ENCODE measurements around the gene TMEM161A. TPM values are rescaled to one million over a fixed set of nuclear protein-coding genes. Genes with fewer than 3 reads are reported as not detected.

TMEM161A gene
- total and polyA plus RNA-seq, 2 of the 13 experiments (the other 11 are each of a cell fraction or from before 2014, with no cell fraction given): 25.9 to 31.4 TPM

DNA sequence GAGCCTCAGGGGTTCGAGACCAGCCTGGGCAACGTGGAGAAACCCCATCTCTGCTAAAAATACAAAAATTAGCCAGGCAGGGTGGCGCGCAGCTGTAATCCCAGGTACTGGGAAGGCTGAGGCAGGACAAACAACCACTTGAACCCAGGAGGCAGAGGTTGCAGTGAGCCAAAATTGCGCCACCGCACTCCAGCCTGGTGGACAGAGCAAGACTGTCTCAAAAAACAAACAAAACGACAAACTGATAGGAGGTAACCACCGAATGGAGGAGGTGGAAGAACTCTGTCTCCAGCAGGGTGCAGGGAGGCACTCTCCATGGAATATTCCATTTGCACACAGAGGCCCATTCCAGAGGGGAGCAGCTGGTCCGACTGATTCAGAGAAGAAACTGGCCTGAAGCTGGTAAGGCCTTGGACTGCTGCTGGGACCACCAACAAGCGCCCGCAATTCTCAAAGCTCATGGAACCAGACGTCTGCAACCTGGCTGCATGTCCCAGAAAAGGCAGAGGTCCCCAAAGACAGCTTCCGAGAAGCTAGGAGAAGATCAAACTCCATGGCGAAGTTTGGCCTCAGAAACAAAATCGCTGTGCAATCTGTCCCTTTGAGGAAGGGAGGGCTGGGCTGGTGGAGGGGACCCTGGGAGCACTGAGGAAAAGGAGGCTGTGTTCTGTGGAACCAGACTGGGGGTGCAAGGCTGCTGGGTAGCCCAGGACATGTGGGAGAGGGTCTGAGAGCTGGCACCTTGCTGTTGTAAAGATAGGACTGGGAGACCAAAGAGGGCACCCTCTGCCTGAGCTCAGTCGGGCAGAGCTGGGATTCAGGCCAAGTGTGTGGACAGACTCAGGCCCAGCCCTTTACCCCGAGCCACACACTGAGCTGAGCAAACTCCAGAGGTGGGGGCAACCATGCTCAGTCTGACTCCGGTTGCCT is 39.3 kb downstream of the TMEM161A start (continued):
- no peak for TF ChIP-seq POLR2AphosphoS2 (IDR thresholded peaks at IDR 0.05; ENCODE audit: low read depth, low read length)
- TF ChIP-seq, protein P1, sequence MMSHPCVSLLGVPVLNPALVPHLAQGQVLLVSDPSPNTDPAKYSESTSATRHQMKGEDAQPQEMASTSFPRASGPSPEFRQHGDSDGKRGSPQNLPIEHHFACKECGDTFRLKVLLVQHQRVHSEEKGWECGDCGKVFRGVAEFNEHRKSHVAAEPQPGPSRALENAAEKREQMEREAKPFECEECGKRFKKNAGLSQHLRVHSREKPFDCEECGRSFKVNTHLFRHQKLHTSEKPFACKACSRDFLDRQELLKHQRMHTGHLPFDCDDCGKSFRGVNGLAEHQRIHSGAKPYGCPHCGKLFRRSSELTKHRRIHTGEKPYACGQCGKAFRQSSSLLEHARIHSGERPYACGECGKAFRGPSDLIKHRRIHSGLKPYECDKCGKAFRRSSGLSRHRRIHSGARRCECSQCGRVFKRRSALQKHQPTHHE (CRISPR knock-in tag; IDR thresholded peaks at IDR 0.05; ENCODE audit: borderline replicate concordance): no peak
- TF ChIP-seq ZNF234 (CRISPR knock-in tag; conservative IDR thresholded peaks at IDR 0.05): 0 out of 2 replicates have a peak, but pooled peaks have one; percentile 20
- TF ChIP-seq POGZ (CRISPR knock-in tag; IDR thresholded peaks at IDR 0.05): peak; percentile 59
- no peak for TF ChIP-seq CENPT (CRISPR knock-in tag; IDR thresholded peaks at IDR 0.05; ENCODE audit: low read depth)
- no peak for TF ChIP-seq PHB2 (IDR thresholded peaks at IDR 0.05; ENCODE audit: partially characterized antibody)
- TF ChIP-seq PHF5A (CRISPR knock-in tag; IDR thresholded peaks at IDR 0.05; ENCODE audit: low read depth, unreplicated experiment): peak; percentile 59
- TF ChIP-seq, protein P2, sequence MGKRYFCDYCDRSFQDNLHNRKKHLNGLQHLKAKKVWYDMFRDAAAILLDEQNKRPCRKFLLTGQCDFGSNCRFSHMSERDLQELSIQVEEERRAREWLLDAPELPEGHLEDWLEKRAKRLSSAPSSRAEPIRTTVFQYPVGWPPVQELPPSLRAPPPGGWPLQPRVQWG (CRISPR knock-in tag; IDR thresholded peaks at IDR 0.05; ENCODE audit: borderline replicate concordance, low read depth): no peak
- TF ChIP-seq GABPB1 (CRISPR knock-in tag; IDR thresholded peaks at IDR 0.05): no peak
- no peak for TF ChIP-seq ZNF891 (CRISPR knock-in tag; IDR thresholded peaks at IDR 0.05)
- TF ChIP-seq, protein P3, sequence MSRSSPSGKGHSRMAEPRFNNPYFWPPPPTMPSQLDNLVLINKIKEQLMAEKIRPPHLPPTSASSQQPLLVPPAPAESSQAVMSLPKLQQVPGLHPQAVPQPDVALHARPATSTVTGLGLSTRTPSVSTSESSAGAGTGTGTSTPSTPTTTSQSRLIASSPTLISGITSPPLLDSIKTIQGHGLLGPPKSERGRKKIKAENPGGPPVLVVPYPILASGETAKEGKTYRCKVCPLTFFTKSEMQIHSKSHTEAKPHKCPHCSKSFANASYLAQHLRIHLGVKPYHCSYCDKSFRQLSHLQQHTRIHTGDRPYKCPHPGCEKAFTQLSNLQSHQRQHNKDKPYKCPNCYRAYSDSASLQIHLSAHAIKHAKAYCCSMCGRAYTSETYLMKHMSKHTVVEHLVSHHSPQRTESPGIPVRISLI (CRISPR knock-in tag; IDR thresholded peaks at IDR 0.05; ENCODE audit: borderline replicate concordance): peak; percentile 58; the same call in 1 of the 2 replicates
- TF ChIP-seq GTF2F1 (IDR thresholded peaks at IDR 0.05; ENCODE audit: low read length): no peak
- TF ChIP-seq ZFP36L2 (CRISPR knock-in tag; IDR thresholded peaks at IDR 0.05): no peak
- peak; percentile 91 for TF ChIP-seq ZNF292 (CRISPR knock-in tag; IDR thresholded peaks at IDR 0.05; ENCODE audit: borderline replicate concordance, low read depth)
- TF ChIP-seq TSC22D2 (CRISPR knock-in tag; IDR thresholded peaks at IDR 0.05; ENCODE audit: borderline replicate concordance): no peak
- TF ChIP-seq KLF9 (CRISPR knock-in tag; IDR thresholded peaks at IDR 0.05; ENCODE audit: low read depth): no peak
- TF ChIP-seq, protein P4, sequence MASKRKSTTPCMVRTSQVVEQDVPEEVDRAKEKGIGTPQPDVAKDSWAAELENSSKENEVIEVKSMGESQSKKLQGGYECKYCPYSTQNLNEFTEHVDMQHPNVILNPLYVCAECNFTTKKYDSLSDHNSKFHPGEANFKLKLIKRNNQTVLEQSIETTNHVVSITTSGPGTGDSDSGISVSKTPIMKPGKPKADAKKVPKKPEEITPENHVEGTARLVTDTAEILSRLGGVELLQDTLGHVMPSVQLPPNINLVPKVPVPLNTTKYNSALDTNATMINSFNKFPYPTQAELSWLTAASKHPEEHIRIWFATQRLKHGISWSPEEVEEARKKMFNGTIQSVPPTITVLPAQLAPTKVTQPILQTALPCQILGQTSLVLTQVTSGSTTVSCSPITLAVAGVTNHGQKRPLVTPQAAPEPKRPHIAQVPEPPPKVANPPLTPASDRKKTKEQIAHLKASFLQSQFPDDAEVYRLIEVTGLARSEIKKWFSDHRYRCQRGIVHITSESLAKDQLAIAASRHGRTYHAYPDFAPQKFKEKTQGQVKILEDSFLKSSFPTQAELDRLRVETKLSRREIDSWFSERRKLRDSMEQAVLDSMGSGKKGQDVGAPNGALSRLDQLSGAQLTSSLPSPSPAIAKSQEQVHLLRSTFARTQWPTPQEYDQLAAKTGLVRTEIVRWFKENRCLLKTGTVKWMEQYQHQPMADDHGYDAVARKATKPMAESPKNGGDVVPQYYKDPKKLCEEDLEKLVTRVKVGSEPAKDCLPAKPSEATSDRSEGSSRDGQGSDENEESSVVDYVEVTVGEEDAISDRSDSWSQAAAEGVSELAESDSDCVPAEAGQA (IDR thresholded peaks at IDR 0.05; ENCODE audit: low read depth): no peak
- TF ChIP-seq, protein P4 (CRISPR knock-in tag; IDR thresholded peaks at IDR 0.05; ENCODE audit: borderline replicate concordance): no peak
- TF ChIP-seq CBX2 (IDR thresholded peaks at IDR 0.05; ENCODE audit: low read depth, low read length): no peak
- TF ChIP-seq CBX2 (CRISPR knock-in tag; IDR thresholded peaks at IDR 0.05; ENCODE audit: low read depth): no peak
- peak; percentile 79 for TF ChIP-seq ZNF768 (CRISPR knock-in tag; IDR thresholded peaks at IDR 0.05)
- TF ChIP-seq ZNF577 (CRISPR knock-in tag; IDR thresholded peaks at IDR 0.05; ENCODE audit: borderline replicate concordance, low read depth): no peak
